ENCODE results near the gene TMC1.
"Not testable (repeated sequence)": the region's sequence is repeated elsewhere in the genome, so short reads cannot be mapped to it uniquely, and the experiment has no call there.

The TMC1 gene

GRCh38 chr9:72538921-72539702 is 17.7 kb downstream of the TMC1 start:
- Histone ChIP-seq H3K9me3 (ENCODE audit: control insufficient read depth in 1 of 2, low read length in 2 of 2) (peaks cover 4 to 5% of the 10 kb centered on the region in 2 donors), H3K27me3 (ENCODE audit: control insufficient read depth in 1 of 2, insufficient read depth in 2 of 2, low read length in 2 of 2) (no peaks in the 10 kb centered on the region), H3K4me3 (ENCODE audit: low read depth in 1 of 2, low read length in 2 of 2) (no peak overlapping the region), H3K27ac (ENCODE audit: low read depth, low read length) (no peak overlapping the region), H3K4me1 (ENCODE audit: control insufficient read depth in 1 of 2, insufficient read depth in 2 of 2, low read length in 2 of 2) (no peaks in the 10 kb centered on the region), H3K36me3 (ENCODE audit: control insufficient read depth in 1 of 2, insufficient read depth in 2 of 2, low read length in 2 of 2) (no peaks in the 10 kb centered on the region), H3K9ac (ENCODE audit: low read depth in 1 of 2, low read length in 2 of 2) (no peak overlapping the region)

GRCh38 chr9:72539824-72540347 is 18.5 kb downstream of the TMC1 start:
- Histone ChIP-seq H3K27ac (ENCODE audit: low read depth, low read length) (no peak overlapping the region), H3K9ac (ENCODE audit: low read depth in 1 of 2, low read length in 2 of 2) (no peak overlapping the region)

GRCh38 chr9:72540348-72540873 is 19.0 kb downstream of the TMC1 start:
- Histone ChIP-seq H3K9me3 (ENCODE audit: control insufficient read depth in 1 of 2, low read length in 2 of 2) (peaks cover 4 to 5% of the 10 kb centered on the region in 2 donors), H3K9ac (ENCODE audit: low read depth in 1 of 2, low read length in 2 of 2) (no peak overlapping the region), H3K27ac (ENCODE audit: low read depth, low read length) (no peak overlapping the region), H3K36me3 (ENCODE audit: control insufficient read depth in 1 of 2, insufficient read depth in 2 of 2, low read length in 2 of 2) (no peaks in the 10 kb centered on the region), H3K27me3 (ENCODE audit: control insufficient read depth in 1 of 2, insufficient read depth in 2 of 2, low read length in 2 of 2) (no peaks in the 10 kb centered on the region), H3K4me1 (ENCODE audit: control insufficient read depth in 1 of 2, insufficient read depth in 2 of 2, low read length in 2 of 2) (no peaks in the 10 kb centered on the region), H3K4me3 (ENCODE audit: low read depth in 1 of 2, low read length in 2 of 2) (no peak overlapping the region)

More at GRCh38 chr9:72539824-72540347, 18.5 kb downstream of the TMC1 start:
- Histone ChIP-seq H3K27me3 (ENCODE audit: control insufficient read depth in 1 of 2, insufficient read depth in 2 of 2, low read length in 2 of 2) (no peaks in the 10 kb centered on the region), H3K36me3 (ENCODE audit: control insufficient read depth in 1 of 2, insufficient read depth in 2 of 2, low read length in 2 of 2) (no peaks in the 10 kb centered on the region), H3K4me1 (ENCODE audit: control insufficient read depth in 1 of 2, insufficient read depth in 2 of 2, low read length in 2 of 2) (no peaks in the 10 kb centered on the region), H3K4me3 (ENCODE audit: low read depth in 1 of 2, low read length in 2 of 2) (no peak overlapping the region), H3K9me3 (ENCODE audit: control insufficient read depth in 1 of 2, low read length in 2 of 2) (peaks cover 4 to 5% of the 10 kb centered on the region in 2 donors)

GRCh38 chr9:72542537-72542833 is 21.1 kb downstream of the TMC1 start:
- H3K27me3 ChIP-seq (ENCODE audit: control insufficient read depth in 1 of 2, insufficient read depth in 2 of 2, low read length in 2 of 2); H3K36me3 ChIP-seq (ENCODE audit: control insufficient read depth in 1 of 2, insufficient read depth in 2 of 2, low read length in 2 of 2): not testable (repeated sequence)

GRCh38 chr9:72542917-72543316 is 21.5 kb downstream of the TMC1 start:
- H3K9ac ChIP-seq (ENCODE audit: low read depth in 1 of 2, low read length in 2 of 2) = no peak overlapping the region
- no peak overlapping the region for H3K4me3 ChIP-seq (ENCODE audit: low read depth in 1 of 2, low read length in 2 of 2)
- no peaks in the 10 kb centered on the region for H3K9me3 ChIP-seq (ENCODE audit: control insufficient read depth in 1 of 2, low read length in 2 of 2)
- H3K36me3 ChIP-seq (ENCODE audit: control insufficient read depth in 1 of 2, insufficient read depth in 2 of 2, low read length in 2 of 2) = no peaks in the 10 kb centered on the region
- H3K27me3 ChIP-seq (ENCODE audit: control insufficient read depth in 1 of 2, insufficient read depth in 2 of 2, low read length in 2 of 2) = no peaks in the 10 kb centered on the region
- no peaks in the 10 kb centered on the region for H3K4me1 ChIP-seq (ENCODE audit: control insufficient read depth in 1 of 2, insufficient read depth in 2 of 2, low read length in 2 of 2)
- no peak overlapping the region for H3K27ac ChIP-seq (ENCODE audit: low read depth, low read length)

More at GRCh38 chr9:72542537-72542833, 21.1 kb downstream of the TMC1 start:
- not testable (repeated sequence) for H3K9ac ChIP-seq (ENCODE audit: low read depth in 1 of 2, low read length in 2 of 2); H3K4me1 ChIP-seq (ENCODE audit: control insufficient read depth in 1 of 2, insufficient read depth in 2 of 2, low read length in 2 of 2); H3K9me3 ChIP-seq (ENCODE audit: control insufficient read depth in 1 of 2, low read length in 2 of 2); H3K4me3 ChIP-seq (ENCODE audit: low read depth in 1 of 2, low read length in 2 of 2); H3K27ac ChIP-seq (ENCODE audit: low read depth, low read length)

GRCh38 chr9:72551306-72551705 is 29.9 kb downstream of the TMC1 start:
- Histone ChIP-seq H3K9me3 (ENCODE audit: control insufficient read depth in 1 of 2, low read length in 2 of 2) (no peaks in the 10 kb centered on the region), H3K4me1 (ENCODE audit: control insufficient read depth in 1 of 2, insufficient read depth in 2 of 2, low read length in 2 of 2) (peaks cover 0 to 11% of the 10 kb centered on the region in 2 donors), H3K36me3 (ENCODE audit: control insufficient read depth in 1 of 2, insufficient read depth in 2 of 2, low read length in 2 of 2) (no peaks in the 10 kb centered on the region), H3K9ac (ENCODE audit: low read depth in 1 of 2, low read length in 2 of 2) (no peak overlapping the region), H3K27ac (ENCODE audit: low read depth, low read length) (no peak overlapping the region), H3K4me3 (ENCODE audit: low read depth in 1 of 2, low read length in 2 of 2) (no peak overlapping the region), H3K27me3 (ENCODE audit: control insufficient read depth in 1 of 2, insufficient read depth in 2 of 2, low read length in 2 of 2) (no peaks in the 10 kb centered on the region)

GRCh38 chr9:72552356-72552755 is 30.9 kb downstream of the TMC1 start:
- Histone ChIP-seq H3K4me1 (ENCODE audit: control insufficient read depth in 1 of 2, insufficient read depth in 2 of 2, low read length in 2 of 2) (peaks cover 0 to 11% of the 10 kb centered on the region in 2 donors), H3K4me3 (ENCODE audit: low read depth in 1 of 2, low read length in 2 of 2) (no peak overlapping the region), H3K9me3 (ENCODE audit: control insufficient read depth in 1 of 2, low read length in 2 of 2) (no peaks in the 10 kb centered on the region), H3K9ac (ENCODE audit: low read depth in 1 of 2, low read length in 2 of 2) (no peak overlapping the region), H3K36me3 (ENCODE audit: control insufficient read depth in 1 of 2, insufficient read depth in 2 of 2, low read length in 2 of 2) (no peaks in the 10 kb centered on the region), H3K27ac (ENCODE audit: low read depth, low read length) (no peak overlapping the region), H3K27me3 (ENCODE audit: control insufficient read depth in 1 of 2, insufficient read depth in 2 of 2, low read length in 2 of 2) (no peaks in the 10 kb centered on the region)

GRCh38 chr9:72554221-72554641 is 32.8 kb downstream of the TMC1 start:
- Histone ChIP-seq H3K27ac (ENCODE audit: low read depth, low read length) (no peak overlapping the region), H3K4me1 (ENCODE audit: control insufficient read depth in 1 of 2, insufficient read depth in 2 of 2, low read length in 2 of 2) (peaks cover 0 to 11% of the 10 kb centered on the region in 2 donors), H3K4me3 (ENCODE audit: low read depth in 1 of 2, low read length in 2 of 2) (no peak overlapping the region), H3K27me3 (ENCODE audit: control insufficient read depth in 1 of 2, insufficient read depth in 2 of 2, low read length in 2 of 2) (no peaks in the 10 kb centered on the region), H3K36me3 (ENCODE audit: control insufficient read depth in 1 of 2, insufficient read depth in 2 of 2, low read length in 2 of 2) (no peaks in the 10 kb centered on the region), H3K9me3 (ENCODE audit: control insufficient read depth in 1 of 2, low read length in 2 of 2) (no peaks in the 10 kb centered on the region), H3K9ac (ENCODE audit: low read depth in 1 of 2, low read length in 2 of 2) (no peak overlapping the region)

GRCh38 chr9:72557549-72557948 is 36.1 kb downstream of the TMC1 start:
- H3K27ac ChIP-seq (ENCODE audit: low read depth, low read length) = no peak overlapping the region
- H3K9ac ChIP-seq (ENCODE audit: low read depth in 1 of 2, low read length in 2 of 2) = no peak overlapping the region

GRCh38 chr9:72560086-72560485 is 38.7 kb downstream of the TMC1 start:
- H3K9me3 ChIP-seq (ENCODE audit: control insufficient read depth in 1 of 2, low read length in 2 of 2) = no peaks in the 10 kb centered on the region
- H3K4me3 ChIP-seq (ENCODE audit: low read depth in 1 of 2, low read length in 2 of 2) = no peak overlapping the region
- H3K27me3 ChIP-seq (ENCODE audit: control insufficient read depth in 1 of 2, insufficient read depth in 2 of 2, low read length in 2 of 2) = no peaks in the 10 kb centered on the region
- H3K36me3 ChIP-seq (ENCODE audit: control insufficient read depth in 1 of 2, insufficient read depth in 2 of 2, low read length in 2 of 2) = no peaks in the 10 kb centered on the region
- no peaks in the 10 kb centered on the region for H3K4me1 ChIP-seq (ENCODE audit: control insufficient read depth in 1 of 2, insufficient read depth in 2 of 2, low read length in 2 of 2)
- no peak overlapping the region for H3K9ac ChIP-seq (ENCODE audit: low read depth in 1 of 2, low read length in 2 of 2)
- no peak overlapping the region for H3K27ac ChIP-seq (ENCODE audit: low read depth, low read length)

More at GRCh38 chr9:72557549-72557948, 36.1 kb downstream of the TMC1 start:
- Histone ChIP-seq H3K27me3 (ENCODE audit: control insufficient read depth in 1 of 2, insufficient read depth in 2 of 2, low read length in 2 of 2) (no peaks in the 10 kb centered on the region), H3K4me3 (ENCODE audit: low read depth in 1 of 2, low read length in 2 of 2) (no peak overlapping the region), H3K9me3 (ENCODE audit: control insufficient read depth in 1 of 2, low read length in 2 of 2) (no peaks in the 10 kb centered on the region), H3K4me1 (ENCODE audit: control insufficient read depth in 1 of 2, insufficient read depth in 2 of 2, low read length in 2 of 2) (peaks cover 0 to 11% of the 10 kb centered on the region in 2 donors), H3K36me3 (ENCODE audit: control insufficient read depth in 1 of 2, insufficient read depth in 2 of 2, low read length in 2 of 2) (no peaks in the 10 kb centered on the region)

All from duodenal mucosa (tissue), 2 donors.